Fibroblast of skin of right biceps (primary cell): Measurements from ENCODE around the gene ELOVL5.

Experiments
- DNase-seq: peaks from one replicate; pipeline ENCODE4 v3.0.0-alpha.2; 2013

Gene ELOVL5

DNA sequence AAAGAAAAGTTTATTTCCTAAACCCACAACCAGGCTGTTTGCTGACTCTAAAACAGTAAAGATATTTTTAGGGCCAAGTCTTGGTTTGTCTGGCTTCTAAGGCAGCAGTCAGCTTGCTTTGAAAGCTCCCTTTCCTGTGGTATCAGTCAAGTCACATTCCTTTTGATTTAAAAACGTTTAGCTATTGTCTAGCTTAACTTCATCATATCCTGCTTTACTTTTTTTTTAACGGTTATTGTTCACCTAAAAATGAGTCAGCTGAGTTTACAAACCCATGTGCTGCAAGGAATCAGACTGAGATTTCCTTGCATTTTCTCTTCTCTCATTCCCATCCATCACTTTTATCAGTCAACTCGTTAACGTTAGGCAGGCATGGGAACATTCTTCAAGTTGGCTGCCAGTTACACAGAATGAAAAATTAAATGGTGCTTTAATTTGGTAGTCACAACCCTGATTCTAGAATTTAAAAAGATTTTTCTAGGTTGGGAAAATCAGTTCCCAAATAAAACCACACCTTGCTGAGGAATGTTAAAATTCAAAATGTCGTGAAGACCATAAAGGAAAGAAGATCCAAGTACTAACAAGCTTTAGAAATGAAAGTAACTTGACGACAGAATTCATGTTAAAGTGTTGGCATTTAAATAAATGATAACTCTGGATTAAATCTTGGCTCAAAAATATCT lies 45.9 kb downstream of the ELOVL5 start:
- DNase-seq: peak; percentile 90

DNA sequence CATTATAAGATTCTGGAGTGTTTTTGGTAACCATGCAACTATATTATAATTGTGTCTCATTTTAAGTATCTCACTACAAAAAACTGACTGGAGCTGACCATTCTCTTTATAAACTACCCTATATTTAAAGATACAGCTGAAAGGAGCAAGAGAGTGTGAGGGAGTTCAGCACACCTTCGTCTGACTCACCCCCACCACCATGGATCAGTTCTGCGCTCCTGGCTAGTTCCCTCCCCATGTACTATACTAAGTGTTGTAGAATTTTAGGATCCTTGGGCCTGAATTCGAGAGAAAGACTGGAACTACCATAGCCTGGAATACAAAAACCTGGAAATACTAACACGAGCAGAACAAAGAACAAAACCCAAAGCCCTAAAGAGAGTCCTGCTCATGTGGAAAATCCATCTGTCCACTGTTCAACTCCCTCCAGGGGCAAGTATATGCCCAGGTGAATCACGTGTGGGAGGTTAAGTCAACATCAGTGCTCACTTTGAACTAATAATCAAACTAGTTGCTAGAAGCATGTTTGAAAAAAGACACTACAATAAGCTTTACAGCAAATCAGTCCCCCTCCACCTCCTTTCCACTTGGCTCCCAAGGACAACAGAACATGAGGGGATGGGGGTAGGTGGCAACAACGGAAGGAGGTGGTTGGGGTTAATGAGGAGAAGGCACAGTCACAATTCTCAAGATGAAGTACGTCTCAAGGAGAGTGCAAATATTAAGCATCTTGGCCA lies 46.8 kb downstream of the ELOVL5 start:
- no peak for DNase-seq

DNA sequence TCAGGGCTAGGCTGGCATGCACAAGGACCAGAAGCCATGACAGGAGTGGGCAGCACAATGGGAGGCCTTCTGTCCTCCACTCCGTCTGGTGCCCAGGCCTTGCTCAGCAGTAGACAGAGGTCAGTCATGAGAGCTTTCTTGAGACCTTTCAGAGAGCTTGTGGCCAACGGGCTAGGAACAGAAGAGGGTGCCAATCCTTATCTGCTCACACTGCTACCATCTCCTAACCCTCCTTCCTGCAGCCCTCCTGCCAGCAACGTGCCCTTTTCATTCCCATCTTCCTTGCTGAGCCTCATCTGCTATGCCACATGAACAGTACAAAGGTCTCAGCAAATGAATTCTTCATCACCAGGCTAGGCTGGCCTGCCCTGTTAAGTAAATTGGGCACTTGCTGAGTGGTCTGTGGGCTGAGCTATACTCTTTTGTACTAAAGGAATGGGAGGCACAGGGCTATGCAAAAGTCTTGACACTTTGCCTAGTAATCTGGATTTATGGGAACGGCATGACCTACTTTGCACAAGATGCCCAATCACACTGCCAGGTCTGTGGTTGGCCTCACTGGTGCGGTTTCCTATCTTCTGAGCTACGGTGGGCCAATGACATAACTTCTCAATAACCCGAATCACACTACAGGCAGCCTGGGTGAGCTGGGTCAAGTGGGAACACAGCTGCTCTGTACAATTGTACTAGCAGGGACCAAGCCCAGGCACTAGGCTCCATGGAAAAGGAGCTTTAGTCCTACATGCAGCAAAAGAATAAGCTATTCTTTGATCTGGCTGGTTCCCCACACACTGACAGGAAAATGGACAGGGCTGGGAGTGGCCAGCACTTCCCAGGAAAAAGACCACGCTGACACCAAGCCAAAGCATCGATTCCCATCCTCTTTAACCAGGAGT lies 47.8 kb downstream of the ELOVL5 start:
- no peak for DNase-seq

DNA sequence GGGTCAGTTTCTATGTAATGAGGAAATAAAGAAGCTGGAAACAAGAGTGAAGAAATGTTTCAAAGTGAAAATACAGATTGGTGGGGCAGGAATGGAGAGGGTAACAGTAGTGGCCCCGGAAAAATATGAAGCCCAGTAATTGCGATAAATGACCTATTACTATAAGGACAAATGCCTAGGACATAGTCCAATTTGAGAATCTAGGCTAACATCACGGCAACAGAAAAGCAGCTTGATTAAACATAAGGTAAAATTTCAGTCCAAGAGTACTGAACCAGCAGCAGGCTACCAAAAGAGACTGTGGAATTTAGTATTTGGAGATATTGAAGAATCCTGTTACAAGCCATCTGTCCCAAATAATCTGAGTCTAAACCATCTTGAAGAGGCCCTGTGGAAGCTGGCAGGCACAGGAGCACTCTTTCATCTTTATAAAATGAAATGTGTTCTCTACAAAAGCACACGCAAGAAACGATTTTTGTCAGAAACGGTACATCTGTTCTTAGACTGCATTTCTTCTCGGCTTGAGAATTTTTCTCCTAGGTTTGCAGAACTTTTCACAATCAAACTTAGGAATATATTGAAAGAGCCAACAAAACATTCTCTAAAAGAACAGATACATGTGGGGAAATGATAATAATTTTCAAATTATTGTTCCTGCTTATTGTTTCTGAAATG lies 49.3 kb downstream of the ELOVL5 start:
- no peak for DNase-seq

DNA sequence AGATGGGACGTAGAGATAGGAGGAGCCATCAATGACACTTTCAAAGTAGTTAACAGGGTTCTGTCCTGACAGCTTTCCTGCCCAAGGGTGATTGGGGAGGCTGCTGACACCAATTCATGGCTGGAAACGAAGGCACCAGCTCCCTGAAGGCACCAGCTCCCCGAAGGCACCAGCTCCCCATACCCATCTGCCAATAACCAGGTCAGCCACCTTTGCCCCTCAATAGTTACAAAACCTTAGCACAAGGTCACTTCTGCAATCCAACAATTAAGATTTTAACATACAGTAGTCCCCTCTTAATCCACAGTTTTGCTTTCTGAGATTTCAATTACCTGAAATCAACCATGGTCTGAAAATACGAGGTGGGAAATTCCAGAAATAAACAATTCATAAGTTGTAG lies 51.7 kb downstream of the ELOVL5 start:
- DNase-seq: no peak

DNA sequence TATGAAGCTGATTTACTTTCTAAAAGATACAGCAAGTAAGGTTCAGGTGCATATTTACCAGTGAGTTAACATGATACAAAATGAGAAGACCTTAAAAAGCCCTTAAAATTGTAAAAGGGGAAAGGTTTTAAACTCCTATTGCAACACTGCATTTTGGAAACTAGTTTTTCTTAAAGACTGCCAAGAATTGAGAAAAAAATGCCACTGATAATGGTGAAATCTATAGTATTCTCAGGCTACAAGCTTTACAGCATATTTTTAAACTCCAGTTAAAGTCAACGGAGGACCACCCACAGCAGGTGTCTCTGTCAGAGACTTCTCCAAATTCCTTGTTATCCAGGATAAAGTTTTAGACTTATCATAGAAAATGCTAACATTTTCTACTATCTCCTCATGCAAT lies 53.6 kb downstream of the ELOVL5 start:
- no peak for DNase-seq

DNA sequence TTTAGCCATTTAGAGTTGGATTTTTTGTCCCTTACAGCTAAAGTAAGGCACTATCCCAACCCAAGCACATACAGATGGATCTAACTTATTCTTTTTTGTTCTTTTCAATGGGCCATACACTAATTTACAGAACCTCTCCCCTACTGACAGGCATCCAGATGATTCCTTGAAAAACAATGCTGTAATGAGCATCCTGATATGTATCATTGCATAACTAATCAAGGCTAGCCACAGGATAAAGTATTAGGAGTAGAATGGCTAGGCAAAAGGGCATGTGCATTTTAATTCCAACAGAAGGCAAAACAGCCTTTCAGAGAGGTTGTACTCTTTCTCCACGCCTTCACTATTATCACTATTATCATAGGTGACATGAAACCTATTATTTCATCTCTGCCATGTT lies 54.1 kb downstream of the ELOVL5 start:
- DNase-seq: no peak

DNA sequence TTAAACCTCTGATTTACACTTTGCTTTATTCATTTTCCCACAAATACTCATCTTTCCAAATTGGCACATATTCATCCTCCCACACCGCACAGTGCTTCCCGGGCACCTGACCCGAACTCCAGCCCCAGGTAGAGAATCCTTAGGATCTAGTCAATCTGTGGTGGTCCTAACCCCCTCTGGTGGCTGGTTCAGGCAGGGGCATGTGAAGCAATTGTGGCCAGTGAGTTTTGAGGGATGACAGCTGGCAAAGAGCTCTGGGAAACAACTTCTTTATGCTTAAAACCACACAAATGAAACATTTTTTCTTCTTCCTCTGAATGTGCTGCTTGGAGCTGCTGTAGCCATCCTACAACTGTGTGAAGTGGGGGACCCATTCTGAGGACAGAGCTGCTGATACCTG lies 54.7 kb downstream of the ELOVL5 start:
- peak; percentile 23 for DNase-seq

DNA sequence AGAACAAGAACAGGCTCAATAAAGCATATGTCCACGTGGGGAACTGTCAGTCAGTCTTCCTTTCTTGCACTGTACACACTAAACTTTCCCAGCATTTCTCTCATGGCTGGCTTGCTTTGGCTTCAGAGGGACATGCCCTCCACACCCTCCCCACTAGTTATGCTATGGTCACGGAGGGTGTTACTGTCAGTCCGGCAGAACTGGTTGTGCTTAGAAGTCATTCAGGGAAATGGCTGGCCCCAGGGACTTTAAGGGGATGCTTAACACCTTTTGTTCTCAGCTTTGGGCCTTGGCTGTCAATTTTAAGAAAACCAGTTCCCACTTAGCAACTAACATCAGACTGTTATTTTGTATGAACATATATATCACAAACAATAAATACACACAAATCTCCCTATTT lies 55.1 kb downstream of the ELOVL5 start:
- no peak for DNase-seq

DNA sequence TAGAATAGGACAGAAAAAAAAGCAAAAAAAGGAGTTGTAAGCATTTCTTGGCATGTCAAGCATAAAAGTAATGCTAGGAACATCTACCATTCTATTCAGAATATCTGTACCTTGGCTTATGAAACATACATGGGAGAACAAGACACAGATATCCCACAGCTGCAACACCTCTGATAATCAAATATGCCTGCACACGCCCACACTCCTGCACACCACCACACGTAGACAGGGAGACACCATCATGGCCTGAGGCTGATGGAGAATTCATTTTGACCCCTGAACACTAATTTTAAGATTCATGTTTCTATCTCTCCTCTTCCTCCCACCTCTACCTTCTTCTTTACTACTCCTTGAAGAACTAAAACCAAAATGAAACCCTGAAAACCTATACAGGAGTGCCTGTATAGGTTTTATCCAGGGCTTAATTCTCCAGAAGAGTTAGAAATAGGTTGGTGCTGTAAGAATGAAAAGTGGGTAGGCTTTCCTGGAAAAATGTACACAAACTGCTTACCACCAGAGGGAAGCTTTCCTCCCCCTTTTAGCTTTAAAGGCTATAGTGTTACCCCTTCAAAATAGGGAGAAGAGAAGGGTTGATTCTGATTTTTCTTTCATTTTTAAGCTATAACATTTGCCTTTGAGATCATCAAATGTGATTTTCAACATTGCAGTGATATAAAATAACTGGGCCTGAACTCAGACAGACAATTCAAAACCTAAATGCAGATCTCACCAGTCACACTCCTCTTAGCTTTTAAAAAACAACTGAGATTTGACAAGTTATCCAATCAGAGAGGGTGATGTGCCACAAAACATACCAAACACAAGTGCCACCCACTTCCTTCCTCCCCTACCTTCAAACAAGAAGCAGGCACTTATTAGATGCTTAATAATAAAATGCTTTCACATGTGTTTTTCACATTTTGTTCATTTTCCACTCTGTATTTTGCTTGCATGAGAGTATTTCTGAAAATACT lies 57.9 kb downstream of the ELOVL5 start:
- no peak for DNase-seq

DNA sequence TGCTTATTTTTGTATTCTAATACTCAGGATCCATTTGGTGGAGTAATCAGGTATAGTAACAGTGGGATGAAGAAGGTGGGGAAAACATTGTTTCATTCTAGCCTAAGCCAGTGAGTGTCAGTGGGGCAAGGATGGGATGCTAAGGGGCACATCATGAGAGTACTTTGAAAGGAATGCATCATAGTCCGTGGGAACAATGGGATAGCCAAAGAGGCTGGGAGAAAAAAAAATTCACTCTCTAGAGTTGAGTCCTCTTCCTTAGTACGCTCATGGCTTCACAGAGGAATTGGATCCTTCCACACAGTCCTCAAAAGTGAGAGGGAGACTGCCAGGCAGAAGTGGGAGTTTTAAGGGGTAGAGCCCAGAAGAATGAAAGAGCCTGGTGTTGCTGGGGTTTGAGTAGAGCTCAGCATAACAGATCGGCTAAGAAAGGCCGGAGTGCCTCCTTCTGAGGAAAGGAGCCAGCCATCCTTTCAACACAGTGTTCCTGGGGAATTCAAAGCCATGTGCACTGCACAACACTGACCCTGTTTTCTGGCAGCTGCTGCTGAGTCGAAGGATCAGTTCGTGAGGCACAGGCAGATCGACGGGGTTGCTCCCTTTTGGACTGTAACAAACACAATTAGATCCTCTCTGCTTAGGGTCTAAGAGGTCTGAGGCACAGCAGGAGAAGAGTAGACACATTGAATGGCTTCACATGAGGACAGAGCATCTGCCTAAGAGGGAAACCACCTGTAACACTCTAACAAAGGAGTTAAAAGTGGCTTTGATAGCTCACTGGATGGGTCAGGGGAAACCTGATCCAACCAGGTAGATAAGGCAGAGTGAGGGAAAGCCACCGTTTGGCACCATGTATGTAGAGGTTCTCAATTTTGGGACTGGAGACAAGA lies 61.2 kb downstream of the ELOVL5 start:
- no peak for DNase-seq

DNA sequence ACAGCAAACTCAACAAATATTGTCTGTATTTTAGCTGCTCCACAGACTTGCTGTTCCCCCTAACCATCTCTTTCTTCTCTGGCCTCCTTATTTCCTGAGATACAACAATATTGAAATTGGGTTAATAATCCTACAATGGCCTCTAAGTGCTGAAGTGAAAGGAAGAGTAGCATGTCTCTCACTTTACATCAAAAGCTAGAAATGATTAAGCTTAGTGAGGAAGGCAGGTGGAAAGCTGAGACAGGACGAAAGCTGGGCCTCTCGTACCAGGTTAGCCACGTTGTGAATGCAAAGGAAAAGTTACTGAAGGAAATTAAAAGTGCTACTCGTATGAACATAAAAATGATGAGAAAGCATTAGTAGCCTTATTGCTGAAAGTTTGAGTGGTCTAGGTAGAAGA lies 63.8 kb downstream of the ELOVL5 start:
- DNase-seq: no peak

DNA sequence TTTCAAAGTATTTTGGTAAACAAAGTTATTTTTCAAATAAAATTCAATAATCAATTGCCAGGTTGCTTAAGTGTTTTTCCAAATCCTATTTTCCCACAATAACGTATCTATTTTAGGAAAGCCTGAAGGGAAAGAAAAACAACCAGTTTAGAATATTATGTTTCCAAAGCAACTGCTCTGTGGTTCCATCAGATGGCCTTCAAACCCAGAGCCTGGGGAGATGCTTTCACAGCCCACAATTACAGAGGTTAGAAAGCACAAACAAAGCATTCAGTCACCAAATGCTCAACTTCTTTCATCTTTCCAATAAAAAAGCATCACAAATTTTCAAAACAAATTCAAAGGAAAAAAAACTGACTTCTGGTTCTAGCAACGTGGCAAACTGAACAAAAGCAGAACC lies 66.0 kb downstream of the ELOVL5 start:
- no peak for DNase-seq

DNA sequence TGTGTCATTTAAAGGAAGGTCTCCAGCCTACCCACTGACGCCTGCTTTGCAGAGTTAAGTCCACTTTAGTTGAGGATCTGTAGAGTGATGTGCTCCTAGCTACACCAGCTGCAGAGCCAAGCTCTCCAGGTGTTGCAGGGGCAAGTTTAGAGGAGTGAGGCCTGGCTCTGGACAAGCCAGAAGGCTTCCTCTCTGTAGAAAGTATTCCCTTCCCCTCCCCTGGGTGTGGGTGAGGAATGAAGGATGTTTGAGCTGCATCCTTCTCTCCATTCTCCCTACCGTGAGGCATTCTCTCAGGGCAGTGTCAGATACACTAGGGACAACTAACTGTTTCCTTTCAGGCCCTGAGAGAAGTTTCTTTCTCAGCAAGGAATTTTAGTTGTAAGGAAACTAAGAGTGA lies 66.5 kb downstream of the ELOVL5 start:
- peak; percentile 19 for DNase-seq

DNA sequence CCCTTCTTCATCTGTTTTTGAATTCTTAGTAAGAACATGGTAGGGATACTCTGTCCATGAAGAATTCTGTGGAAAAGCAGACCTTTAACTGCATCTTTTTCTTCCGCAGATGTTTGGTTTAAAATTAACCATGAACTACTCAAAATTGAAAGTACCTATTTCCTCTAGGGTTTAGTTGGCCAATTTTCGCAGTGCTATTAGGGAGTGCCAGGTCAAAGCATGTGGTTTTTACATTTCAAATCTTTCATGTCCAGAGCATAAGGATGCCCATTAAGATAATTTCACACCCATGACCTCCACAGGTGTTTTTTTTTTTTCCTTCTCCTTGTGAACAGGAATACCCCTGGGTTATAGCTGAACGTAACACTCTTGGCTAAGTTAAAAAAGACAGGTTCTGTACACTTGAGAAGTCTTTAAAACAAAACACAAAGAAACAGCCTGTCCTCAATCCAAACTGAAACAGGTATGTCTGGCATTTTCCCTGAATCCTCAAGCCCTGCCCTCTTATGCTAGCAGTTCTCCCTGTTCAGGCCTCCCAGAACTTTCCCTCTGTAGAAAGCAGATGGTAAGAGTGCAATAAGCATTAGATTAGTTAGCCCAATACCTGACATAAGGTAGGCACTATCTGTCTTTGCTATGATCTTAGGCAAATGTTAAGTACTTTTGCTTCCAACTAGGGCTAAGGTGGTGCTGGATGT lies 67.1 kb downstream of the ELOVL5 start:
- DNase-seq: no peak

DNA sequence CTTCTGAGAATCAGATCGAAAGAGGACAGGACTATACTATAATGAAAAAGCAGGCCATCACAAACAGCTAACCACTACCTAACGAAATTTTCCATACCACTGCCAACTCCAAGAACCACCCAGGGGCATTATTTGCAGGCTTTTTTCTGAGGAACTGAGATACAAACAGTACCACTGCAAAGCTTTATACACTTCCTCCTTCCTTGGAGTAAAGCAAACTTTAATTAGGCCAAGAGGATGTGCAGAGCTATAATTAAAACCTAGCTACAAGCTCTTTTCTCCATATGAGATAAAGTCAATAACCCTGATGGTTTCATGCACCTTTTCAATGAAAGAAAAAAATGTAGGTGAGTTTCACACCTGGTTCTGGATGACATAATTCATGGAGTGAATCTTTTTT lies 68.5 kb downstream of the ELOVL5 start:
- DNase-seq: no peak

DNA sequence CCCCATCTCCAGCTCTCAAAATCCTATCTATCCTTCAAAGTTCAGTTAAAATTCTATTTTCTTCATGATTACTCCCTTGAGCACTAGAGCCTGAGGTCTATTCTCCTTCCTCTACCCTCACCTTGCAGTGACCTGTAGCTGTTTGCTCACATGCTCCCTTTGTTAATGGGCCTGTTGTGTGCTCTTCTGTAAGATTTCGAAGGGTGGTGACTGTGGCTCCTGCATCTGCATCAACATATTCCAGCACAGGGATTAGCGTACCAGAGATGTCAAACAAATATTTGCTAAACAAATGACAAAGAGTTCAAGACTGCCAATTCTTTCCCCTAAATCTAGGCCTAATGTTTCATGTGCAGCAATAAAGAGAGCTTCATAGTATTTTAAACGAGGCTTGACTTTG lies 69.5 kb downstream of the ELOVL5 start:
- DNase-seq: no peak

DNA sequence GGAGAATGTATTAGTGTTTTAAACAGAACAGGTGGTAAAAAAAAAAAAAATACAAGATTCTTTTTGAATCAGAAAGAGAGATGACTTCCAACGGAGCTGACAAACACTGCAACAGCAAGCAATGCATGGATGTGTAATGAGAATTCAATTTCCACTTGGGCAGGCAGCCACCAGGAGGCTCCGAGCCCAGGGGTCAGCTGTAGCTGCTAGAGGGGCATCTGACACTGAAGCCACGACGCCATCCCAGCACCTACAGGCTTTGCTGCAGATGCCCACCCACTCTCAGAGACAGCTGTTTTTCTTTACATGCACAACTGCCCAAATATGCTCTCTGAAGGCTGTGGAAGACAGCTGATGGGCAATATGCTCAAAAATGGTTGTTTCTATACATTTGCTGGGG lies 75.4 kb downstream of the ELOVL5 start:
- DNase-seq: no peak

DNA sequence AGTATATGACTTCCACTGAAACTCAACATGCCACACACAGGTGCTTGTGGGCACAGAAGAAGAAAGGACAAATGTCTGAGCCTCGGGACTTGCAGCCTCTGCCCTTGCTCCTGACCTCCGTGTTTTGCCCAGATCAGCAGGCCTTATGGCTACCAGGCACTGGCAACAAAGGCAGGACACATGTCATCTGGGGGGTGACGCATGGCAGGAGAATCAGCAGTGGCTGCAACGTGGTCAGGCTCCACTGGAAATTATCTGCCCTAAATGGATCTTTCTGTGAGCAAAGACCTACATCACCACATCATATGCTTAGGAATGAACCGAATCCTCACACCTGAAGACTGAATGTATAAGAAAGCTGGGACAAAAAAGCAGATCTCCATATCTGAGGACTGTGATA lies 78.9 kb downstream of the ELOVL5 start:
- DNase-seq: no peak
